K562 (cell line): ENCODE results near the gene PCDH9. TPM values are rescaled to one million over a fixed set of nuclear protein-coding genes. Genes with fewer than 3 reads are reported as not detected.
A peak's percentile ranks its signal among the peaks of the same experiment; 100 is the strongest.

ENCODE experiments used
- ATAC-seq: fragments of 200-7000 bp; cut with Tn5 transposase; 3 replicates; pipeline ENCODE4 v1.9.1; 2020; ENCODE audit warnings: moderate library complexity
- BruUV-seq: library from RNA; stranded (reverse); fragments of 400-500 nt; replicated peaks from 2 replicates; lab custom pipeline; 2021; lab: Mats Ljungman, UMichigan
- CTCF ChIA-PET: fragments of 300-600 bp; formaldehyde crosslinking; extraction: SDS; loops from one replicate; lab custom pipeline; 2021; ENCODE audit warnings: low intra/inter-chr PET ratio; lab: Yijun Ruan, JAX
- POLR2A ChIA-PET: fragments of 300-600, 350-650 bp; sonication (Branson Sonifier 250); formaldehyde crosslinking; extraction: SDS; loops from one replicate; lab custom pipeline; 2021; ENCODE audit warnings: antibody characterized with exemption, inconsistent platforms; lab: Yijun Ruan, JAX
- DNase-seq, 4 experiments: peaks; one replicate each; pipeline versions ENCODE4 v3.0.0 to v3.0.0-alpha.2; 2011 to 2018; ENCODE audit warnings: low spot score in 3 of 4, mixed read lengths in 3 of 4; ENCODE audit errors: extremely low read depth in 1 of 4
- FAIRE-seq: peaks from 2 replicates; lab custom pipeline; 2011; peaks lifted over from hg19 to GRCh38; lab: Jason Lieb, UNC
- H2AFZ ChIP-seq: 2 replicates; pipeline ENCODE4 v1.6.0; 2011; ENCODE audit warnings: low read depth, low read length, control low read depth, inconsistent platforms
- H3K27ac ChIP-seq: fragments of 200-600 bp; 3 replicates; pipeline ENCODE4 v1.8.0; 2011; ENCODE audit warnings: low read depth, mild to moderate bottlenecking, control low read depth, inconsistent platforms, low read length, moderate library complexity, mixed read lengths; ENCODE audit errors: extremely low read depth
- H3K27me3 ChIP-seq, 2 experiments: fragments of 300-600 bp in 1 of 2; 2 replicates in 1 of 2; 3 replicates in 1 of 2; pipeline versions ENCODE4 v1.6.0 to v1.8.0; 2011; ENCODE audit warnings: inconsistent platforms in 2 of 2, low read length in 2 of 2, mild to moderate bottlenecking in 1 of 2, mixed read lengths in 1 of 2, moderate library complexity in 1 of 2; ENCODE audit not compliant: control insufficient read depth in 2 of 2, insufficient read depth in 2 of 2
- H3K36me3 ChIP-seq: fragments of 300-600 bp; 3 replicates; pipeline ENCODE4 v1.8.0; 2011; ENCODE audit warnings: mild to moderate bottlenecking, low read length, inconsistent platforms; ENCODE audit not compliant: control insufficient read depth, insufficient read depth
- H3K4me1 ChIP-seq, 2 experiments: fragments of 200-600 bp in 1 of 2; replicated peaks in 1 of 2; 2 replicates in 1 of 2; 3 replicates in 1 of 2; pipeline versions ENCODE4 v1.5.1 to v1.8.0; 2011; ENCODE audit warnings: inconsistent platforms in 2 of 2, low read length in 2 of 2, mild to moderate bottlenecking in 1 of 2, mixed read lengths in 1 of 2, moderate library complexity in 1 of 2; ENCODE audit not compliant: control insufficient read depth in 2 of 2, insufficient read depth in 2 of 2
- H3K4me2 ChIP-seq: 2 replicates; pipeline ENCODE4 v1.6.1; 2011; ENCODE audit warnings: low read length, control low read depth, inconsistent platforms, mixed read lengths; ENCODE audit not compliant: insufficient read depth
- H3K4me3 ChIP-seq: fragments of 200-600 bp; sonication (generic), shearing (Covaris generic); 2 replicates; pipeline ENCODE4 v1.5.1; 2016; ENCODE audit warnings: control low read depth, inconsistent platforms
- H3K79me2 ChIP-seq: fragments of 200-600 bp; 3 replicates; pipeline ENCODE4 v1.8.0; 2011; ENCODE audit warnings: low read length, inconsistent platforms; ENCODE audit not compliant: control insufficient read depth, insufficient read depth
- H3K9ac ChIP-seq, 2 experiments: 2 replicates each; pipeline versions ENCODE4 v1.6.0 to v1.6.1; 2011; ENCODE audit warnings: low read depth in 2 of 2, low read length in 2 of 2, control low read depth in 1 of 2, inconsistent platforms in 1 of 2, mild to moderate bottlenecking in 1 of 2, mixed read lengths in 1 of 2; ENCODE audit not compliant: insufficient read depth in 1 of 2
- H3K9me1 ChIP-seq: one replicate; pipeline ENCODE4 v1.6.0; 2011; ENCODE audit warnings: inconsistent platforms, mild to moderate bottlenecking, low read length, moderate library complexity; ENCODE audit not compliant: control insufficient read depth, insufficient read depth
- H3K9me3 ChIP-seq: replicated peaks from 2 replicates; pipeline ENCODE4 v1.5.1; 2011; ENCODE audit warnings: low read depth, low read length, inconsistent platforms; ENCODE audit not compliant: control insufficient read depth, insufficient read depth
- H4K20me1 ChIP-seq: replicated peaks from 2 replicates; pipeline ENCODE4 v1.6.1; 2011; ENCODE audit warnings: low read length, inconsistent platforms, mixed read lengths; ENCODE audit not compliant: control insufficient read depth, insufficient read depth
- CBX3 ChIP-seq, 2 experiments: IDR thresholded peaks; 1 replicate in 1 of 2; 2 replicates in 1 of 2; pipeline ENCODE4 v1.6.1; 2012; ENCODE audit warnings: inconsistent platforms in 2 of 2, low read length in 2 of 2, borderline replicate concordance in 1 of 2, control low read depth in 1 of 2
- CHD2 ChIP-seq: IDR thresholded peaks from 2 replicates; pipeline ENCODE4 v1.6.1; 2011; ENCODE audit warnings: low read depth, low read length
- JUND ChIP-seq, 2 experiments: IDR thresholded peaks; 2 replicates in 1 of 2; 3 replicates in 1 of 2; pipeline ENCODE4 v1.6.1; 2011; ENCODE audit warnings: borderline replicate concordance in 2 of 2, low read depth in 2 of 2, low read length in 2 of 2, improper control_type of control experiment in 1 of 2, missing biosample characterization in 1 of 2, missing genetic modification characterization in 1 of 2, missing genetic modification reagents in 1 of 2
- MAX ChIP-seq: sonication (generic); formaldehyde crosslinking; IDR thresholded peaks from 2 replicates; pipeline ENCODE4 v1.9.0; 2022; ENCODE audit warnings: mild to moderate bottlenecking, missing genetic modification reagents
- NEUROD1 ChIP-seq: fragments of 150-350 bp; IDR thresholded peaks from 2 replicates; pipeline ENCODE4 v1.6.1; 2014; ENCODE audit warnings: borderline replicate concordance, low read length, low read depth; ENCODE audit not compliant: partially characterized antibody
- NONO ChIP-seq, 2 experiments: fragments of 200-400 bp in 1 of 2; fragments of 450-650 bp in 1 of 2; formaldehyde crosslinking in 1 of 2; IDR thresholded peaks; 2 replicates each; pipeline ENCODE4 v1.6.1; 2017; ENCODE audit warnings: low read depth in 2 of 2, mild to moderate bottlenecking in 2 of 2, moderate library complexity in 2 of 2, low read length in 1 of 2
- NRF1 ChIP-seq, 2 experiments: fragments of 450-650 bp; IDR thresholded peaks in 1 of 2; conservative IDR thresholded peaks in 1 of 2; 2 replicates each; pipeline ENCODE4 v1.6.1; 2014; ENCODE audit warnings: mild to moderate bottlenecking in 2 of 2
- POLR2A ChIP-seq: fragments of 450-650 bp; conservative IDR thresholded peaks from 2 replicates; pipeline ENCODE4 v1.6.1; 2016
- PRPF4 ChIP-seq: fragments of 200-400 bp; formaldehyde crosslinking; IDR thresholded peaks from one replicate; pipeline ENCODE4 v1.6.1; 2017; ENCODE audit warnings: low read length, low read depth, mild to moderate bottlenecking; ENCODE audit not compliant: insufficient read depth, poor library complexity, severe bottlenecking
- RBFOX2 ChIP-seq: fragments of 200-400 bp; formaldehyde crosslinking; IDR thresholded peaks from 2 replicates; pipeline ENCODE4 v1.6.1; 2017; ENCODE audit warnings: low read depth, mild to moderate bottlenecking, low read length, moderate library complexity
- RBM25 ChIP-seq: fragments of 200-400 bp; formaldehyde crosslinking; IDR thresholded peaks from 2 replicates; pipeline ENCODE4 v1.6.1; 2018; ENCODE audit warnings: low read length, low read depth, moderate library complexity; ENCODE audit not compliant: severe bottlenecking
- SMAD4 ChIP-seq: fragments of 250-450 bp; sonication (Bioruptor Pico); conservative IDR thresholded peaks from 2 replicates; pipeline ENCODE4 v1.8.0; 2021; ENCODE audit warnings: inconsistent platforms, mild to moderate bottlenecking, moderate library complexity
- ZFP36 ChIP-seq: fragments of 150-350 bp; IDR thresholded peaks from 2 replicates; pipeline ENCODE4 v1.6.1; 2018; ENCODE audit warnings: low read length, low read depth; ENCODE audit not compliant: partially characterized antibody
- WGBS: fragments of 100-300 bp; shearing (Covaris generic); methylation state at CpG from one replicate; pipeline ENCODE4 v1.1.6; 2016; ENCODE audit warnings: low coverage, mixed read lengths; ENCODE audit not compliant: insufficient coverage; ENCODE audit errors: missing lambda C conversion rate; 5-methylcytosine and 5-hydroxymethylcytosine counted together
- in situ Hi-C: fragments of 300-500 bp; cut with MboI; formaldehyde crosslinking; loops from 4 replicates; pipeline ENCODE4 v1.15.0; 2018; ENCODE audit warnings: inconsistent platforms, mixed read lengths
- intact Hi-C: fragments of 100-400 bp; cut with micrococcal nuclease; formaldehyde crosslinking; loops from 2 replicates; pipeline ENCODE4 v1.14.2; 2022
- polyA plus RNA-seq, 8 experiments: library from polyadenylated mRNA; depleted of rRNA in 4 of 8; stranded (reverse) in 5 of 8; unstranded in 3 of 8; fragments of >200 nt; fragmentation: Nextera tagmentation in 2 of 8; fragmentation: Illumina TruSeq in 1 of 8; extraction: Ambion mirVana in 2 of 8; extraction: Trizol in 1 of 8; gene quantifications; 2 replicates each; pipeline versions ENCODE4 v1.2.1 to v1.2.3, GENCODE V29; 2011 to 2014; ENCODE audit warnings: inconsistent platforms in 1 of 8, missing spikeins in 1 of 8
- total RNA-seq, 7 experiments: library from RNA; depleted of rRNA in 6 of 7; stranded (reverse); fragments of >200 nt in 6 of 7; fragmentation: Illumina TruSeq in 2 of 7; extraction: Trizol in 2 of 7; gene quantifications; 2 replicates each; pipeline versions ENCODE4 v1.2.1 to v1.2.3, GENCODE V29; 2011 to 2021; ENCODE audit warnings: low replicate concordance in 1 of 7
- TF ChIP-seq, protein P1 (sequence below), 2 experiments: IDR thresholded peaks; 2 replicates each; pipeline ENCODE4 v1.6.1; 2012; ENCODE audit warnings: improper control_type of control experiment in 2 of 2, low read depth in 2 of 2, low read length in 2 of 2, borderline replicate concordance in 1 of 2
- TF ChIP-seq, protein P2 (sequence below): fragments of 250-450 bp; sonication (Bioruptor Pico); IDR thresholded peaks from 2 replicates; pipeline ENCODE4 v1.4.0; 2020; ENCODE audit warnings: mild to moderate bottlenecking

The PCDH9 gene
- total and polyA plus RNA-seq, 9 of the 15 experiments (the other 6 are each of a cell fraction or from before 2014, with no cell fraction given) = 1.1 to 6.7 (median 4.9) TPM

DNA sequence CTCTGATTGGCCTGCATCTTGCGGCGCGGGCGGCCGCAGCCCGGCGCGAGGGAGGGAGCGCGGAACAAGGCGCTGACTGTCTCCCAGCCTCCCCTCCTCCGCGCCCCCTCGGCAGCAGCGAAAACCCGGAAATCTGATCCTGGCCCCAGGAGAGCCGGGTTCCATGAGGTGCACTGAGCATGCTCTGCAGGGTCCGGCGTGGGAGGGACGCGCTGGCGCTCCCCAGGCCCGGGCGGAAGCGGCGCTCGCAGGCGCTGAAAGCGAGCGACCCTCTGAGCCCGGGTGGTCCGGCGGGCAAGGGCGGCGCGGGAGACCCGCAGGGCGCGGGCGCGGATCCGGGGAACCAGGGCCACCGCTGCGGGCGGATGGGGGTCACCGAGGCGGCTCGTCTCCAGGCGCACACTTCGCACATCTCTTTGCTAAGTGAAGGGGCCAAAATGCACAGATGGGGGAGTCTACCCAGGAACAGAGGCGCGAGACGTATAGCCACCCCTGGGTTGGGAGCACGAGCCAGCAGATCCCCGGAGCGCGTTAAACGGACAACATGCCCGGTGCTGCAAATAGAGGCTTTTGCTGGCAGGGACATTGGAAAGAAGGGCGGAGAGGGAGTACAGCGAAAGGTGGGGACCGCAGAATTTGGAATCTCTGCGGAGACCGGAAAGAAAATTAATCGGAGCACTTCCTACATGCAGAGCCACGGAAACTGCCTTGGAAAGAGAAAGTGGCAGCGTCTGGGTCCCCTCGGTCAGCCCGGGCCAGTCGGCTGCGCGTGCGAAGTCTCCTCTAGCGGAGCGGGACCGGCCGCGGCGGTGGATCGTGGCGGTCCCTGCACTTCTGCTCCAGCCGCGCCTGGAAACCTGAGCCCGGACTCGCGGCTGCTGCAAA, 510 bp upstream of the PCDH9 start:
- no peaks in the 10 kb centered on the region for H3K9me1 ChIP-seq
- TSS peak; percentile 88 for BruUV-seq
- H3K4me3 ChIP-seq = peak overlapping the region; percentile 75
- FAIRE-seq (peak; percentile 85), ATAC-seq (peak; percentile 98), DNase-seq (peak; percentile 88 to 93 (median 90))
- ChIA-PET POLR2A (no interaction called here), CTCF (no interaction called here)
- no peaks in the 10 kb centered on the region for H3K9me3 ChIP-seq
- H3K4me1 ChIP-seq = peaks cover 2 to 13% of the 10 kb centered on the region in 2 experiments; a peak in 3 of 5 replicates
- H2AFZ ChIP-seq = peak overlapping the region; percentile 95
- H3K36me3 ChIP-seq = no peaks in the 10 kb centered on the region
- H3K9ac ChIP-seq = peak overlapping the region; percentile 66 to 94
- peak overlapping the region; percentile 87 for H3K4me2 ChIP-seq
- H3K27me3 ChIP-seq = no peaks in the 10 kb centered on the region
- intact Hi-C loops (loop anchor here (10.0 kb wide), 1 partner anchor 1306 kb away; no protein-coding TSS in a partner anchor), in situ Hi-C loops (no loop called here)
- no peaks in the 10 kb centered on the region for H3K79me2 ChIP-seq
- under 1% methylated on average over 44 of the region's 86 CpGs for WGBS
- H4K20me1 ChIP-seq = no peaks in the 10 kb centered on the region
- H3K27ac ChIP-seq = peak overlapping the region; percentile 65; the same call in 1 of the 3 replicates
- TF ChIP-seq JUND (IDR thresholded peaks at IDR 0.05; ENCODE audit: borderline replicate concordance, low read depth, low read length) = peak; percentile 37; the same call in 1 of the 2 replicates
- TF ChIP-seq JUND (tag; IDR thresholded peaks at IDR 0.05; ENCODE audit: borderline replicate concordance, low read depth, low read length) = no peak; the same call in 2 of the 3 replicates
- TF ChIP-seq, protein P1, sequence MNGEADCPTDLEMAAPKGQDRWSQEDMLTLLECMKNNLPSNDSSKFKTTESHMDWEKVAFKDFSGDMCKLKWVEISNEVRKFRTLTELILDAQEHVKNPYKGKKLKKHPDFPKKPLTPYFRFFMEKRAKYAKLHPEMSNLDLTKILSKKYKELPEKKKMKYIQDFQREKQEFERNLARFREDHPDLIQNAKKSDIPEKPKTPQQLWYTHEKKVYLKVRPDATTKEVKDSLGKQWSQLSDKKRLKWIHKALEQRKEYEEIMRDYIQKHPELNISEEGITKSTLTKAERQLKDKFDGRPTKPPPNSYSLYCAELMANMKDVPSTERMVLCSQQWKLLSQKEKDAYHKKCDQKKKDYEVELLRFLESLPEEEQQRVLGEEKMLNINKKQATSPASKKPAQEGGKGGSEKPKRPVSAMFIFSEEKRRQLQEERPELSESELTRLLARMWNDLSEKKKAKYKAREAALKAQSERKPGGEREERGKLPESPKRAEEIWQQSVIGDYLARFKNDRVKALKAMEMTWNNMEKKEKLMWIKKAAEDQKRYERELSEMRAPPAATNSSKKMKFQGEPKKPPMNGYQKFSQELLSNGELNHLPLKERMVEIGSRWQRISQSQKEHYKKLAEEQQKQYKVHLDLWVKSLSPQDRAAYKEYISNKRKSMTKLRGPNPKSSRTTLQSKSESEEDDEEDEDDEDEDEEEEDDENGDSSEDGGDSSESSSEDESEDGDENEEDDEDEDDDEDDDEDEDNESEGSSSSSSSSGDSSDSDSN (IDR thresholded peaks at IDR 0.05; ENCODE audit: borderline replicate concordance in 1 of 2, low read depth in 2 of 2, low read length in 2 of 2) = peak in 1 of 2 experiments; percentile 72; a peak in 1 of 4 replicates
- no peak for TF ChIP-seq PRPF4
- TF ChIP-seq, protein P2, sequence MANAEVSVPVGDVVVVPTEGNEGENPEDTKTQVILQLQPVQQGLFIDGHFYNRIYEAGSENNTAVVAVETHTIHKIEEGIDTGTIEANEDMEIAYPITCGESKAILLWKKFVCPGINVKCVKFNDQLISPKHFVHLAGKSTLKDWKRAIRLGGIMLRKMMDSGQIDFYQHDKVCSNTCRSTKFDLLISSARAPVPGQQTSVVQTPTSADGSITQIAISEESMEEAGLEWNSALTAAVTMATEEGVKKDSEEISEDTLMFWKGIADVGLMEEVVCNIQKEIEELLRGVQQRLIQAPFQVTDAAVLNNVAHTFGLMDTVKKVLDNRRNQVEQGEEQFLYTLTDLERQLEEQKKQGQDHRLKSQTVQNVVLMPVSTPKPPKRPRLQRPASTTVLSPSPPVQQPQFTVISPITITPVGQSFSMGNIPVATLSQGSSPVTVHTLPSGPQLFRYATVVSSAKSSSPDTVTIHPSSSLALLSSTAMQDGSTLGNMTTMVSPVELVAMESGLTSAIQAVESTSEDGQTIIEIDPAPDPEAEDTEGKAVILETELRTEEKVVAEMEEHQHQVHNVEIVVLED = peak; percentile 69; the same call in 1 of the 2 replicates
- TF ChIP-seq ZFP36 = peak; percentile 6
- no peak for TF ChIP-seq CHD2
- peak; percentile 63 for TF ChIP-seq MAX (CRISPR knock-in tag)
- 0 out of 4 replicates have a peak, but pooled peaks of 1 of the 2 experiments have one; percentile 38 for TF ChIP-seq NONO (IDR thresholded peaks at IDR 0.05; ENCODE audit: low read depth in 2 of 2, low read length in 1 of 2)
- 0 out of 2 replicates have a peak, but pooled peaks have one; percentile 20 for TF ChIP-seq SMAD4 (CRISPR knock-in tag)
- peak; percentile 61 for TF ChIP-seq POLR2A
- TF ChIP-seq RBFOX2 = peak; percentile 82
- no peak for TF ChIP-seq CBX3 (IDR thresholded peaks at IDR 0.05; ENCODE audit: borderline replicate concordance in 1 of 2, low read length in 2 of 2)
- TF ChIP-seq NRF1 (conservative IDR thresholded peaks at IDR 0.05 in 1 of 2, IDR thresholded peaks at IDR 0.05 in 1 of 2) = peak; percentile 91 to 93
- peak; percentile 97 for TF ChIP-seq NEUROD1
- TF ChIP-seq RBM25 = peak; percentile 4
